ENCODE measurements around the gene PCGF2.

Gene PCGF2

DNA sequence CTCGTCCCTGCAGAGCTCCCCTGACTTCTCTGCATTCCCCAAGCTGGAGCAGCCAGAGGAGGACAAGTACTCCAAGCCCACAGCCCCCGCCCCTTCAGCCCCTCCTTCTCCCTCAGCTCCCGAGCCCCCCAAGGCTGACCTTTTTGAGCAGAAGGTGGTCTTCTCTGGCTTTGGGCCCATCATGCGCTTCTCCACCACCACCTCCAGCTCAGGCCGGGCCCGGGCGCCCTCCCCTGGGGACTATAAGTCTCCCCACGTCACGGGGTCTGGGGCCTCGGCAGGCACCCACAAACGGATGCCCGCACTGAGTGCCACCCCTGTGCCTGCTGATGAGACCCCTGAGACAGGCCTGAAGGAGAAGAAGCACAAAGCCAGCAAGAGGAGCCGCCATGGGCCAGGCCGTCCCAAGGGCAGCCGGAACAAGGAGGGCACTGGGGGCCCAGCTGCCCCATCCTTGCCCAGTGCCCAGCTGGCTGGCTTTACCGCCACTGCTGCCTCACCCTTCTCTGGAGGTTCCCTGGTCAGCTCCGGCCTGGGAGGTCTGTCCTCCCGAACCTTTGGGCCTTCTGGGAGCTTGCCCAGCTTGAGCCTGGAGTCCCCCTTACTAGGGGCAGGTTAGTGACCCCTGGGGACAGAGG is 31.6 kb downstream of the PCGF2 start:
- no peak for DNase-seq

DNA sequence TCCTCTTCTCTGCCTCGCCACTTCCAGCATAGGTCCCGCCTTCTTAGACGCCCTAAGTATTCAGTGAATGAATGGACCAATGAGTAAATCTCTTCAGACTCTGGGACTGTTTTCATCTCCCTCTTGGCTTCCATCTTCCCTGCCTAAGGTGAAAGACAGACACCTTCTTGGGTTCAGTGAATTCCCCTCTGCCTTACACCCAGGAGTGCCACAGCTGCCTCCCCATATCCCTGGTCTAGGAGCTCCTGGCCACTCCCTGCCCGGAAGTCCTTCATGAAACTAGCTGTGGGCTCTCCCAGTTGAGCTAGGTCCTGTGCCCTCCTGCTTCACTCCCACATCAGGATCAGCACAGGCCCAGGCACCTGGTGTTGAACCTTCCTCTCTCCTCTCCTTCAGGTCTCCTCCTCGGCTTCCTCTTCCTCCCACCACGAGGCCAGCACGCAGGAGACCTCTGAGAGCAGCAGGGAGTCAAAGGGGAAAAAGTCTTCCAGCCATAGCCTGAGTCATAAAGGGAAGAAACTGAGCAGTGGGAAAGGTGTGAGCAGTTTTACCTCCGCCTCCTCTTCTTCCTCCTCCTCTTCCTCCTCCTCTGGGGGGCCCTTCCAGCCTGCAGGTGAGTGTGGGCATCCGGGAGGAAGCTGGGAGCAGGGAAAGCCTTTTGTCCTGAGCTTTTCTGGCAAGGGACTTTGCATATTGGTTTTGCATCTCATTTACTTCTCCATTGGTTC is 32.8 kb downstream of the PCGF2 start:
- no peak for DNase-seq

DNA sequence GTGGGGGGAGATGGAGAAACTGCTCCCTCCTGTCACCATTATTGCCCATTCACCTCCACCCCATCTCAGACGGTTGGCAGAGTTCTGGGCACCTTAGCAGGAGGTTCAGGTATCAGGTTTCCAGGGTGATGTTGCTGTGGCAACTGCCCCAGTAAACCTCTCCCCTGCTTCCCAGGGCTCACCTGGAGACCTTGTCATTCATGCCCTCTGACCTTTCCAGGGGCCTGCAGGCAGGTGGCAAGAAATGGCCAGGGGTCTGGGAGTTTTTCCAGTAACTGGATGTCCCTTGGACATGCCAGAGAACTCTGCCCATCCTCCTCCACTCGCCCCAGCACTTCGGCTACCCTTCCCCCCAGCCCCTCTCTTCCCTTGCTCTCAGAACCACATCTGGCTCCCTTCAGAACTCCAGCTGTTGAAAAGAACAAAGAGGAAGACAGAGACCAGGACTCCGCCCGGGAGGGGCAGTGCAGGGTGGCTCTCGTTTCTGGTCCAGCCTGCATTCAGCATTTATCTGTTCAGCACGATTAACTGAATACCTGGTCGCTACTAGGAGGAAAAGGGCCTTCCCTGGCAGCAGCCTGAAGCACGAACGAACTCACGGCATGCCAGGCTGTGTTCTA is 34.6 kb downstream of the PCGF2 start:
- no peak for DNase-seq

DNA sequence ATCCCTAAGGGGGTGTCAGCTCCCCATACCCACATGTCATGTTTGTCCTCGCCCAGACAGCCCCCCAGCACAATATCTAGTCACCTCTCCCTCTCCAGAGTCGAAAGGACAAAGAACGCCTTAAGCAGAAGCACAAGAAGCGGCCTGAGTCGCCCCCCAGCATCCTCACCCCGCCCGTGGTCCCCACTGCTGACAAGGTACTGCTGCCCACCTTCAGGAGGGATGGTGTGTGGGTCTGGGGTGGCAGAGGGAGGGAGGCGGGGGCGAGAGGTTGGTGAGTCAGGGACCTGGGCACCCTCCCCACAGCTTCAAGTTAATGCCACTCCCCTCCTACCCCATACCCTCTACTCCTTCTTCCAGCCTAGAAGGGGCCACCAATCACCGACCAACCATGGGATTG is 35.5 kb downstream of the PCGF2 start:
- DNase-seq, result no peak

DNA sequence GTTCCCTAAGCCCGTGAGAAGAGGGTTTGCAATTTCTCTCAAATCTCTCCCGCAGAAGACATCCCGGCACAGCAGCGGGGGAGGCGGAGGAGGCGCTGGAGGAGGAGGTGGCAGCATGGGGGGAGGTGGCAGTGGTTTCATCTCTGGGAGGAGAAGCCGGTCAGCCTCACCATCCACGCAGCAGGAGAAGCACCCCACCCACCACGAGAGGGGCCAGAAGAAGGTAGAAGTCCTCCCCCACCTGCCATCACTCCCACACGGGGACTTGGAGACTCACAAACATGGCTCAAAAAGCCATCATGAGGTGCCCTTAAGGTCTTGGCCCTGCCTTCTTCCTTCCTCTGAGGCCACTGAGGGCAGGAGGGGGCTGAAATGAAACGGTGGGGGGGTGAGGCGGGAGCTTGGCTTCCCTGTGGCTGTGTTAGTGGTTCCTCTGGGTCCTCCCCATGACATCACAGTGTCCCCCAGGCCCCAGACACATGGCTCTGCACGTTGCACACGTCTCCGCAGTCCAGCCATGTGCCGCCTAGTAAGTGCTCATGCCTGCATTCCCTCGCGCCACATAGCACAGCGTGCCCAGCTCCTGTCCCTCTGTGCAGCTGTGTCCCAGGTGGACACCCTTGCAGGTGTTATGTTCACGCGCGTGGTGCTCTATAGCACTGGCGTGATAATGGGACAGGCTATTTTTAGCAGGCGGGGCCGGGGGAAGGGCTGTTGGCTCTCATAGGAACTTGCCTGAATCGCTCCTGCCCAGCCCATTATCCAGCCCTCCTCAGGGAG is 36.2 kb downstream of the PCGF2 start:
- no peak for DNase-seq

DNA sequence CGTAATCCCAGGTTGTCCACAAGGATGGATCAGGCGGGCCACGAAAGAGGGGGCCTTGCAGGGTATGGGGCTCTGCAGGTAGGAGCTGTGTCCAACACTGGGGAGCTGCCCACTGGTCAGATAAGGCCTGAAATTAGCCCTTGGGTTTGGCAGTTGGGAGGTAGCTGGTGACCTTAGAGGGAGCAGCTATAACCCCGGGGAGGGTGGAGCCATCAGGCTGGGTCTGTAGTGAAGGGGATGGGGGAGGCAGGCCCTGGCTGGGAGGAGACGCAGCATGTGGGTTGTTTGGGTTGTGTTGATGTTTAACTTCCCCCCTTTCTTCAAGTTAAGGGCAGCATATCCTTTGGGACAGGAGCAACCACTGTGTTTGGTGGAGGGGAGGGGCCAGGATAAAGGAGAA is 37.2 kb downstream of the PCGF2 start:
- no peak for DNase-seq

DNA sequence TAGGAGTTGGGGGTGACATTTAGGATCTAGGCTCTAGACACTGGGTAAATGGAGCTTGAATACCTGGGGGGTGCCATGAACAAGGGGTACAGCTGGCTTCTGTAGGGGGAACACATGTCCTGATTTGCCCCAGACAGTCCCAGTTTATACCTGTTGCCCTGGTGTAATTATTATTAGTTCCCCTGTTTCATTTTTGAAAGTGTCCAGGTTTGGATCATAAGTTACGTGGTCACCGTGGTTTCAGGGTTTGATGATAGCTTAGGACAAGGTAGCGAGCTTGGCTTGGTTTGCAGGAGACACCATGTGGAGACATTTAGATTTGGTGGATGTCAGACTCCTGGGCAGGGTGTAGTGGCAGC is 37.6 kb downstream of the PCGF2 start:
- DNase-seq, result no peak

DNA sequence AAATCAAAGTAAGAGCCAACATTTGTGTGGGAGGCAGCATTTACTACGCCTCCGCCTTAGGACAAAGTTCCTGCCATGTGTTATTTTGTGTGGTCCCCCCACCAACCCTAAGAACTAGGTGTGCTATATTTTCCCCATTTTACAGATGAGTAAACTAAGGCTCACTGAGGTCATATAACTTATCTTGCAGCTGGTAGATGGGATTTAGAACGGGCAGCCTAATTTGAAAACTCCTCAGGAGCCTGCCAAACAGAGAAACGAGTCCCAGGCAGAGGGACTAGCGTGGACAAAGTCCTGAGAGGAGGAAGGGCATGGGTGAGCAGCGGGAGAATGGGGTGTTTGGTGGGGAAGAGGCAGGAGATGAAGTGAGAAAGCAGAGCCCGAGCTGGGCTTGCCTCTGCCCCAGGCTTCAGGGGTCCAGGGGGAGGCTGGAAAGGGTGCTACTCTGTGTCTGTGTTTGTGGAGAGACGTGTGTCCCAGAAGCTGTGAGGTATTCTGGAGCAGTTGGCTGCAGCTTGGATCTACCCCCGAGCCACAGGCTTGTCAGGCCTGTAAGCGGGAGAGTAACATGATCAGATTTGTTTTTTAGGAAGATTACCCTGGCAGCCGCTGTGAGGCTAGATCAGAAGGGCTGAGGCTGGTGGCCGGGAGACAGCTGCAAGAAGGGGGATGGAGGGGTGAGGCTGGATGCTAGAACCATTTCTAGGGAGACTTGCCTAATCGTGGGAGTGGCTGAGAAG is 38.1 kb downstream of the PCGF2 start:
- DNase-seq, result no peak

DNA sequence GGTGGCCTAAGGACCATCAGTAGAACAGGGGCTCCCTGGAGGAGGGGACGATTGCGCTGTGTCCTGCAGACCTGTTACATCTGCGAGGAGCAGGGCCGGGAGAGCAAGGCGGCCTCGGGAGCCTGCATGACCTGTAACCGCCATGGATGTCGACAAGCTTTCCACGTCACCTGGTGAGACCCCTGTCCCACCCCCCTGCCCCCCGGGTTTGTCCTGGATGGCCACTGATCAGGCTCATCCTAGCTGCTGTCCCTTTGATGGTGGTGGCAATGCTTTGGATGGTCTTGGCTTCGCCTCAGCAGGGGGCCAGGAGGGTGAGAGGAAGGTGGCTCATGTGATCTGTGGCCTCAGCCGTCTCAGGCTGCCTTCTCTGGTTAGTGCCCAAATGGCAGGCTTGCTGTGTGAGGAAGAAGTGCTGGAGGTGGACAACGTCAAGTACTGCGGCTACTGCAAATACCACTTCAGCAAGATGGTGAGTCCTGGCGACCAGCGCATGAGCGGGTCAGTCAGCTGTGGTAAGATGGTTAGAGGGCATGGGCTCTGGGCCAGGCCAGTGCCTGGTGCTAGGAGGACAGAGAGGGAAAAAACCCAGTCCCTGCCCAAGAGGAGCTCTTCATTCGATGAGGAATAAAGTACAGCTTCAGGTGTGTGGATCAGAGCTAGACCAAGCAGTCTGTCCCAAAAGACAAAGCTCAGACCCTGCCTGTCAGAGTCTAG is 38.9 kb downstream of the PCGF2 start:
- no peak for DNase-seq

DNA sequence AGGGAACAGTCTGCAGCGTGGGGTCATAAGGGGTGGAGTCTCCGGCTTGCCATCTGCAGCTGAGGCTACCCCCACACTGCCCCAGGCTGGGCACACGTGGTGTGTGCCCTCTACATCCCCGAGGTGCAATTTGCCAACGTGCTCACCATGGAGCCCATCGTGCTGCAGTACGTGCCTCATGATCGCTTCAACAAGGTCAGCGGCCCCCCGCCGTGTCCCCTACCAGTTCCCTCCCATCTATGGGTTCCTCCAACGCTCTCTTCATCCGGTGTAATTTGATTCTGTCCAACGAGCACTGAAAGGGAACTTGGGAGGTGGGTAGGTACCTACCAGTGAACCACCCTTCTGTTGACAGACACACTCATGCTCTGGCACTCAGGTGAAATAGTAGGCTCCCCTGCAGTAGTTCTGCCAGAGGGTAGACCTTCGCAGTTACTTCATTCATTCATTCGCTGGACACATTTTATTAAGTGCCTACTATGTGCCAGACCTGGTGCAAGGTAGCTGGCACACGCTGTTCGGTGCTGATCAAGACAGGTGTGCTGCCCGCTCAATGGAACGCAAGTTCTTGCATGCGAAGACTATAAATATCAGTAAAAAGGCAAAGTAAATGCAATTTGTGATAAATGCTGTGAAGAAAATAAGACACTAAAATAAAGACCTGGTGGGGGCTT is 40.3 kb downstream of the PCGF2 start:
- no peak for DNase-seq

DNA sequence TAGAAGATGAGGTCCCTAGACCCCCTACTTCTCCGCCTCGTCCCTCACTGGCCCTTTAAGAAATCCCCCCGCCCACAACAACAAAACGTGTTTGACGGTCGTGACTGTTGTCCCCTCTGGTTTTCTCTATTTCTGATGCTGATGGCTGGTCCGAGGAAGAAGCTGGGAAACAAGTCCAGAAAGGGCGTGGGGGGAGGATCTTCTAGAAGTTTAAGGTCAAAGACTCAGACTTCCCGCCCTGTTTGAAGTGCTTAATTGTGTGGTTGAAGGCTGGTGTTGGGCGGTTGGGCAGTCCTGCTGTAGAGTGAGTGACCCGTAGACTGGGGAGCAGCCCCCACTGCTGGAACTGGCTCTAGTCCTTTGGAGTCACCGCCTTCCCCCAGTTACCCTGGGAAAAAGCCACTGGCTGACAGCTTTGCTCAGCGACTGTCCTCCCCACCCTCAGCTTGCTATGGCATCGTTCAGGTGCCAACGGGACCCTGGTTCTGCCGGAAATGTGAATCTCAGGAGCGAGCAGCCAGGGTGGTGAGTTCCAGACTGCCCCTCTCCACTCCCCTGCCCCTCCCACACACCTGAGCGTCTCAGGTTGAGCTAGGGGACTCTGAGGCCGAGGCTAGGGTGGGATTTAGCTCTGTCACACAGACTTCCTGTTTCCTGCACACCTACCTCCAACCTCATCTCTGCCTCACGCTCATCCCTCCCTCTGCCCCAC is 41.5 kb downstream of the PCGF2 start:
- peak; percentile 33 for DNase-seq

DNA sequence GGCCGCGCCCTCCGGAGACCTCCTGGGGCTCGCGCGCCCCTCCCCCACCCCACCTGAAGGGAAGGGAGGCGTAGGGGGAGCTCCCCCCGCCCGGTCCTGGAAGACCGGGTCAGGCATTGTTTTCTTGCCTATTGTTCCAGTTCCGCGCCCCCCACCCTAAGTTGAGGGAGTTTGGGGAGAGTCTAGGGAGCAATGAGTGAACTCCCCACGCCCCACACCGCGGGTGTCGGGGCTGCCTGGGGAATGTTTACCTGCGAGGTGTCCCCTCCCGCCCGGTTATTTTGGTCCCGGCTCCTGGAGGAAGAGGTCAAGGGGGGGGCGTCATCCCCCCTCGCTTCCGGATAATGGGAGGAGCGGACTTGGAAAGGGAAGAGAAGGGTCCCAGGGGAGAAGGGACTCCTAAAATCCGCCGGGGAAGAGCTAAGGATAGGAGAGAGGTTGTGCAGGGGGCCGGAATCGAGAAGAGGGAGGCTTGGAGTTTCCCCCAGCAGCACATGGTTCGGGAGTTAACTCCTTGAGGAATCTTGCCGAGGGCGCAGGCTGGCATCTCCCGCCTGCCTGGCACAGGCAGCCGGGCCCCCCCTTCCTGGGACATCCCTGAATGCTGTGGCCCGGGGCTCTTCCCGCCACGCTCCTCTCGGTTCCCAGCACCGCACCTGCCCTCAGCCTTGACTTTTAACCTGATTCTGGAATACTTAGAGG is 42.2 kb downstream of the PCGF2 start:
- peak; percentile 40 for DNase-seq

DNA sequence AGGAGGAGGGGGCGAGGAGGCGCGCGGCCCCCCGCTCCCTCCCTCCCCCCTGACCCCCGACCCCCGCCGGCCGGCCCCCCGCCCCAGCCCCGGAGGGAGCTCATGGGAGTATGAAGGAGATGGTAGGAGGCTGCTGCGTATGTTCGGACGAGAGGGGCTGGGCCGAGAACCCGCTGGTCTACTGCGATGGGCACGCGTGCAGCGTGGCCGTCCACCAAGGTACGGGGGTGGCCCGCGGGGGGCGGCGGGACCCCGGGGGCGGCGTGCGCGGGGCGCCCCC is 42.7 kb downstream of the PCGF2 start:
- DNase-seq, result no peak

DNA sequence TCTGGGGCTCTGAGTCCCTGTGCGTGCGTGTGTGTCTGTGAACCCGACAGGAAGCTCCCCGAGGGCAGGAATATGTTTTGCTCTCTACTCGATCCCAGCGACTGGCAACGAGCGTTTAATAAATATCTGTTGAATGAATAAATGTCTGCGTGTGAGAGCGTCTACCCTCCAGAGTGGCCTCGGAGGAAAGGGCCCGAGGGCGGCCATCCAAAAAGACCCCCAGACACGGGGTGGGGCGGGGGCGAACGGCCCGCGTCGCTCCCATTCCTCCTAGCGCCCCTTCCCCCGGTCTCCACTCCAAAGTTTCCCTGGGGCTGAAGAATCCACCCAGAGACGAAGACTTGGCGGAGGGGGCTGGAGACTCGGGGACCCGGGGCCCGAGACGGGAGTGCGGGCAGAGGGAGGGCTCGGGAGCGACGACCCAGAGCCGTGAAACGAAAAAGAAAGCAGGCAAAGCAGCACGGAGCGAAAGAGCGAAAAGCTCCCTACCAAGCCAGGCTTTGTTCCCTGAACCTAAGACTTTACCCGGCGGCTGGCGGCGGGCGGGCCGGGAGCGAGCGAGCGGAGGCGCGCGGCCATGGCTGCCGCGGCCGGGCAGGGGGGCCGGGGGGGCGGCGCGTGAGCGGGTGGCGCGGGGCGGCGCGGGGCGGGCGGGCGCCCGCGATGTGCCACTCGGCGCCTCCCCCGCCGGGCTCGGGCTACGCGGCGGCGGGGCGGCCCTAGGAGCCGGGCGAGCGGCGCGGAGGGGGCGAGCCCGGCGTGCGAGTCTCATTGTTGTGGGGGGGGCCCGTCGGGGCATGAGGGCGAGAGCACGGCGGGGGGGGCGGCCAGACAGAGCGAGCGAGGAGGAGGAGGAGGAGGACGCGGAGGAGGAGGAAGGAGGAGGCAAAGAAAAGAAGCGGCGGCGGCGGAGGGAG is 43.3 kb downstream of the PCGF2 start, which contains the start of gene MLLT6:
MLLT6 (plus strand) TSS at position 668 of the 917 bp plus-strand sequence. CDS start 360 bp downstream, outside the sequence.
- DNase-seq, result peak; percentile 83

DNA sequence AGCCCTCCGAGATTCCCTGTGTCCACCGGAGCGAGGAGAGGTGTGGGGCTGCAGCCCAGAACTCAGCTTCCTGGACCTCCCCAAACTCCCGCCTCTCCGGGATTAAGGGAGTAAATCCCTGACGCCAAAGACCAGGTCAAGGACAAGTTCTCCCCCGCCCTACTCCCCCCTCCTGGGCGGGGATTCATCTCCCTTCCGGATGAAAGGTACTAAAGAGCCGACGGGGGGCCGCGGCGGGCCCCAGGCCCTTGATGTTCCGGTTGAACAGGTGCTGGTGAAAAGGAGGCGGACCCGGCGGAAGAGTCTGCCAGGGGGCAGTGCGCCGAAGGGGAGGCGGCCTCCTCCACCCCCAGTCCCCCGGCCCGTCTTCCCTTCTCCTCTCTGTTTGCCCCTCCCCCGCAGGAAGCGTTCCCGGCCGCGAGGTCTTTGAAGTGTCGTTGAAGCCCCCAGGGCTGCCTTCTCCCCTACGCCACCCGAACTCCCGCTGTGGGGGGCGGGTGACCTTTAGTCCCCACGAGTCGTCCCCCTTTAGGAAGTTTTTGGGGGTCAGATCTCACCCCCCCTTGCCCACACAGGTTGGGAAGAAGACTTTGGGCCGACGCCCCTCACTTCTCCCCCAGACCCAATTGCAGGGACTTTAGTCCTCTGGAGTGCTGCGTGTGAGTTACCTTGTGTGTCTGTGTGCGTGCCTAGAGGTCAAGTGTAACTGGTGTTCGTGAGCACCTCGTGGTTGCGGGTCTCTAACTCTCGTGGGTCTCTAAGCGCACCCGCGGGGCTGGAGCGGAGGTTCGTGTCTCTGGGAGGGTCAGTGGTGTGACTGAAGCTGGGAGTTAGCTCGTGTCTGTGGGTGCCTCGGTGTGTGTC is 44.2 kb downstream of the PCGF2 start:
- DNase-seq, result peak; percentile 85

DNA sequence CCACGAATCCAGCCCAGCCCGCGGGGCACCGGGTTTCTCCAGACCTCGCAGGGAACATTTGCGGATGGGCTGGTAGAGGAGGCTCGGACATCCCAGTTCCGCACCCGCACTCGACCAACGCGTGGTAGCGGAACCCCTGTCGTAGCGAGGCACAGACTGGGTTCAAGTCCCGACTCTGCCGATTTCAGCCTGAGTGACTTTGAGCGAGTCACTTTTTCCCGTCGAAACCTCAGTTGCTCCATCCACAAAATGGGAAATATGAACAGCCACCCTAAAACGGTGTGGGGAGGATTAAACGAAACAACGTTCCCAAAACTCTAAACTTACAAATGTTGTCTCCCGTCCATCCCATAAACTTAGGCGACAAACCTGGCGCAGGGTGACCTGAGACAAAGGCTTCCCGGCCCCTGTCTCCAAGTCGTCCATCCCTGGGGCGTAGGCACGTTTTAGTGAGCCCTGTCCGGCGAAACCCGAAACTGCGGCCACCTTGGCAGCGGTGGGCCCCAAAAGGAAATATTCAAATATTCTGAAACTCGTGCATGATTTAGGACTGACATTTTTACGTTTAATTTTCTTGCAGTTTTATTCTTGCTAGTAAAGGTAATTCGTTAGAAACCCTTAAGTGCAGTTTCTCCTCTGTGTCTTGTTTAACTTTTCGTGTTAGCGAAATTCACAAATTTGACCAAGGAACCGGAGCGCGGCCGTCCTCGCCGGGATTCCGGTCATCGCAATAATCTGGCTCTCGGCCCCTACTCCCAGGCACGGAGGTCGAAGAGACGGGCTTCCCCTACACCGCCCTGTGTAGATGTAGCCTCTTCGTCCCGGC is 45.0 kb downstream of the PCGF2 start:
- DNase-seq, result peak; percentile 36

DNA sequence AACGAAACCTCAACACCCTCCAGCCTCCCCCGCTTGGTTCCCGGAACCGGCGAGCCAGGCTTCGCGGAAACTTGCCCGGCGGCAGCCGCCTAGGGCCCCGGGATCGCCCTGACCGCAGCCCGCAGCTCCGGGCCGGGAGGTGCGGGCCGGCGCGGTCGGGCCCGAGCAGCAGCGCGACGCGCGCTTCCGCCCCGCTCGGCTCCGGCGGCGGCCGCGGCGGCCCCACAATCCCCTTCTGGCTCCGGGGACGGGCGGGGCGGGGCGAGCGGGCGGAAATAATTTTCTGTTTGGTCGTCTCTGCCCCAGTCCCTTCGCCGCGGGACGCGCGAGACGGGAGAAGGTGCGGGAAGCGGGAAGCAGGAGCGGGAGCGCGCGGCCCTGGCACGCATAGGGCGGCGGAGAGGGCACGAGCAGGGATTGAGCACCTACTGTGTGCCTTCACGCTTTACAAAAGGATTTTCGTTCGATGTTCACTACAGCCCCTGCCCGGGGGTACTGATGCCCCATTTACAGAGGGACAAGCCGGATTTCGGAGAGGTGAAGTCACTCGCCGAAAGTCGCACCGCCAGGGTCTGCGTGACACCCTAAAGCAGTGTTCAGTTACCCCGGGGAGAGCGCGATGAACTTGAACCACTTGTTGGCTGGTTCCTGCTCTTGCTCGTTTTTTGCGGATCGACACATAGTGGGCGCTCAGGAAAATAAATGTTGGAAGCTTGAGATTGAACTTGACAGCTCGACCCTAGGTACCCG is 45.8 kb downstream of the PCGF2 start:
- DNase-seq, result peak; percentile 86

Data from stimulated activated naive CD4-positive, alpha-beta T cell treated with Interleukin-2 at 50 U/mL for 16 hours (primary cell).